Neural cell (in vitro differentiated cells): ENCODE results near the gene RAPGEF3. TPM values are rescaled to one million over a fixed set of nuclear protein-coding genes. Genes with fewer than 3 reads are reported as not detected.

ENCODE experiments used
- H2AFZ ChIP-seq: fragments of 200-600, 300-800 bp; sonication (generic), shearing (Covaris generic); 2 replicates; pipeline ENCODE4 v1.6.0; 2014; ENCODE audit warnings: low read depth, mild to moderate bottlenecking, antibody characterized with exemption, low read length, moderate library complexity
- H3F3A ChIP-seq: fragments of 200-600 bp; shearing (Covaris generic); 2 replicates; pipeline ENCODE4 v1.6.1; 2016; ENCODE audit warnings: mild to moderate bottlenecking, moderate library complexity, mixed read lengths, antibody characterized with exemption, low read length; ENCODE audit not compliant: insufficient read depth, poor library complexity, severe bottlenecking
- H3K27ac ChIP-seq: fragments of 200-600, 300-800 bp; sonication (generic), shearing (Covaris generic); 2 replicates; pipeline ENCODE4 v1.5.1; 2014; ENCODE audit warnings: mild to moderate bottlenecking, low read length, moderate library complexity
- H3K27me3 ChIP-seq: fragments of 300-800, 200-600 bp; sonication (generic), shearing (Covaris generic); 2 replicates; pipeline ENCODE4 v1.6.0; 2014; ENCODE audit warnings: mild to moderate bottlenecking, low read depth, low read length, moderate library complexity; ENCODE audit not compliant: insufficient read depth
- H3K36me3 ChIP-seq: fragments of 300-800, 200-600 bp; sonication (generic), shearing (Covaris generic); 2 replicates; pipeline ENCODE4 v1.5.1; 2014; ENCODE audit warnings: mild to moderate bottlenecking, antibody characterized with exemption, low read length, moderate library complexity; ENCODE audit not compliant: insufficient read depth
- H3K4me2 ChIP-seq: fragments of 300-800, 200-600 bp; sonication (generic), shearing (Covaris generic); 2 replicates; pipeline ENCODE4 v1.6.0; 2014; ENCODE audit warnings: mild to moderate bottlenecking, low read length
- H3K4me3 ChIP-seq: fragments of 300-800, 200-600 bp; sonication (generic), shearing (Covaris generic); 2 replicates; pipeline ENCODE4 v1.5.1; 2014; ENCODE audit warnings: mild to moderate bottlenecking, low read length, moderate library complexity
- H3K79me2 ChIP-seq: fragments of 200-600 bp; shearing (Covaris generic); replicated peaks from 2 replicates; pipeline ENCODE4 v1.6.0; 2014; ENCODE audit warnings: mild to moderate bottlenecking, low read length, moderate library complexity; ENCODE audit not compliant: insufficient read depth
- H3K9ac ChIP-seq: fragments of 300-800, 200-600 bp; sonication (generic), shearing (Covaris generic); 2 replicates; pipeline ENCODE4 v1.6.1; 2016; ENCODE audit warnings: mild to moderate bottlenecking, low read length, mixed read lengths
- H3K9me2 ChIP-seq: fragments of 200-600 bp; shearing (Covaris generic); 2 replicates; pipeline ENCODE4 v1.6.1; 2016; ENCODE audit warnings: mild to moderate bottlenecking, low read length, mixed read lengths; ENCODE audit not compliant: insufficient read depth
- H3K9me3 ChIP-seq: fragments of 200-600, 300-800 bp; sonication (generic), shearing (Covaris generic); 2 replicates; pipeline ENCODE4 v1.6.1; 2016; ENCODE audit warnings: mild to moderate bottlenecking, mixed run types, low read length, moderate library complexity, mixed read lengths
- H4K20me1 ChIP-seq: fragments of 200-600 bp; shearing (Covaris generic); 2 replicates; pipeline ENCODE4 v1.6.1; 2016; ENCODE audit warnings: mild to moderate bottlenecking, mixed run types; ENCODE audit not compliant: insufficient read depth
- CTCF ChIP-seq: fragments of 450-650 bp; IDR thresholded peaks from 2 replicates; pipeline ENCODE4 v1.5.1; 2014; ENCODE audit warnings: antibody characterized with exemption, mild to moderate bottlenecking, moderate library complexity; ENCODE audit not compliant: poor library complexity, severe bottlenecking
- EP300 ChIP-seq: fragments of 450-650 bp; conservative IDR thresholded peaks from 2 replicates; pipeline ENCODE4 v1.6.1; 2014; ENCODE audit warnings: antibody characterized with exemption, mild to moderate bottlenecking, moderate library complexity; ENCODE audit not compliant: poor library complexity, severe bottlenecking
- EZH2 ChIP-seq: fragments of 200-600, 300-800 bp; shearing (Covaris generic), sonication (generic); IDR thresholded peaks from 2 replicates; pipeline ENCODE4 v1.6.1; 2014; ENCODE audit warnings: antibody characterized with exemption, low read length, borderline replicate concordance, mild to moderate bottlenecking; ENCODE audit not compliant: insufficient read depth, poor library complexity, severe bottlenecking
- MXI1 ChIP-seq: fragments of 450-650 bp; conservative IDR thresholded peaks from 2 replicates; pipeline ENCODE4 v1.6.1; 2014; ENCODE audit warnings: antibody characterized with exemption, mild to moderate bottlenecking; ENCODE audit not compliant: poor library complexity, severe bottlenecking
- POLR2AphosphoS5 ChIP-seq: IDR thresholded peaks from 2 replicates; pipeline ENCODE4 v1.6.1; 2012
- RAD21 ChIP-seq: fragments of 450-650 bp; conservative IDR thresholded peaks from 2 replicates; pipeline ENCODE4 v1.6.1; 2014; ENCODE audit warnings: antibody characterized with exemption, mild to moderate bottlenecking, moderate library complexity
- REST ChIP-seq: IDR thresholded peaks from 2 replicates; pipeline ENCODE4 v1.6.1; 2012; ENCODE audit warnings: borderline replicate concordance
- SMC3 ChIP-seq: fragments of 450-650 bp; conservative IDR thresholded peaks from 2 replicates; pipeline ENCODE4 v1.6.1; 2014; ENCODE audit warnings: antibody characterized with exemption, mild to moderate bottlenecking, moderate library complexity; ENCODE audit not compliant: poor library complexity
- TAF1 ChIP-seq: IDR thresholded peaks from 2 replicates; pipeline ENCODE4 v1.6.1; 2012; ENCODE audit warnings: low read depth
- polyA plus RNA-seq: library from polyadenylated mRNA; depleted of rRNA; stranded (reverse); fragments of >200 nt; gene quantifications from 2 replicates; pipeline ENCODE4 v1.2.3, GENCODE V29; 2014

Gene RAPGEF3
- polyA plus RNA-seq, 1 donor from 2014 or later, result 1.5 TPM

- H3K9me2 ChIP-seq, result no peaks in the 10 kb centered on the region
- no peak overlapping the region for H3K4me2 ChIP-seq
- no peak overlapping the region for H3K4me3 ChIP-seq
- H3K27ac ChIP-seq, result no peak overlapping the region
- H3K9ac ChIP-seq, result no peak overlapping the region
- no peaks in the 10 kb centered on the region for H3K9me3 ChIP-seq
- H3K27me3 ChIP-seq, result no peaks in the 10 kb centered on the region
- no peaks in the 10 kb centered on the region for H3K36me3 ChIP-seq
- no peaks in the 10 kb centered on the region for H4K20me1 ChIP-seq
- H2AFZ ChIP-seq, result no peak overlapping the region
- no peaks in the 10 kb centered on the region for H3K79me2 ChIP-seq
- H3F3A ChIP-seq, result no peaks in the 10 kb centered on the region
- TF ChIP-seq EP300, result no peak
- no peak for TF ChIP-seq MXI1
- no peak for TF ChIP-seq SMC3
- no peak for TF ChIP-seq REST
Observed at GRCh38 chr12:47777151-47777550, 18.5 kb upstream of the RAPGEF3 start.

GRCh38 chr12:47776471-47777143 lies 17.9 kb upstream of the RAPGEF3 start:
- Histone ChIP-seq H3K4me3 (no peak overlapping the region), H3K9ac (no peak overlapping the region), H2AFZ (no peak overlapping the region)

More at GRCh38 chr12:47776471-47777143, 17.9 kb upstream of the RAPGEF3 start:
- Histone ChIP-seq H3K36me3 (no peaks in the 10 kb centered on the region), H3K9me3 (no peaks in the 10 kb centered on the region), H3K4me2 (no peak overlapping the region), H3K27me3 (no peaks in the 10 kb centered on the region), H3K79me2 (no peaks in the 10 kb centered on the region), H4K20me1 (no peaks in the 10 kb centered on the region), H3F3A (no peaks in the 10 kb centered on the region), H3K9me2 (no peaks in the 10 kb centered on the region), H3K27ac (no peak overlapping the region)
- TF ChIP-seq RAD21 (no peak), MXI1 (no peak), CTCF (no peak), TAF1 (no peak), SMC3 (no peak), POLR2AphosphoS5 (no peak), EP300 (no peak), EZH2 (no peak), REST (no peak)
